ENCODE results near the gene TMEM132E. TPM values are rescaled to one million over a fixed set of nuclear protein-coding genes. Genes with fewer than 3 reads are reported as not detected.
A peak's percentile ranks its signal among the peaks of the same experiment; 100 is the strongest.

The TMEM132E gene
- total and polyA plus RNA-seq, 2 of the 8 experiments (the other 6 are each of a cell fraction or from before 2014, with no cell fraction given), result 0.45 to 0.60 TPM

- TF ChIP-seq SP4 (IDR thresholded peaks at IDR 0.05; ENCODE audit: low read length) (no peak), RNF2 (IDR thresholded peaks at IDR 0.05; ENCODE audit: borderline replicate concordance, low read depth, low read length, missing control alignments, poor library complexity, severe bottlenecking) (no peak), EP300 (IDR thresholded peaks at IDR 0.05; ENCODE audit: borderline replicate concordance in 1 of 2, low read depth in 2 of 2, low read length in 2 of 2) (no peak), TCF12 (IDR thresholded peaks at IDR 0.05; ENCODE audit: low read depth, low read length) (0 out of 2 replicates have a peak, but pooled peaks have one; percentile 15), POLR2A (IDR thresholded peaks at IDR 0.05; ENCODE audit: control extremely low read depth in 1 of 2, low read depth in 2 of 2, low read length in 2 of 2) (no peak), SP1 (IDR thresholded peaks at IDR 0.05; ENCODE audit: low read depth, low read length) (peak; percentile 62), GABPA (IDR thresholded peaks at IDR 0.05; ENCODE audit: borderline replicate concordance, insufficient read depth, low read length) (no peak), TAF1 (IDR thresholded peaks at IDR 0.05; ENCODE audit: low read depth, low read length) (no peak), MAFK (IDR thresholded peaks at IDR 0.05; ENCODE audit: low read depth, low read length) (no peak)
- H3K36me3 ChIP-seq (ENCODE audit: control insufficient read depth in 2 of 4, insufficient read depth in 4 of 4, low read length in 3 of 4), result no peaks in the 10 kb centered on the region
- ChIA-PET POLR2A (ENCODE audit: partially characterized antibody) (interaction anchor here (0.9 to 1.5 kb wide), 3 partner anchors 11 to 34 kb away, joined by 3 to 4 read pairs (median 3); no protein-coding TSS in a partner anchor), CTCF (ENCODE audit: partially characterized antibody) (interaction anchor here (0.8 to 2.7 kb wide), 8 partner anchors 10 to 287 kb away, joined by 3 to 9 read pairs (median 5); no protein-coding TSS in a partner anchor)
- H2BK20ac ChIP-seq (ENCODE audit: low read length), result peak overlapping the region; percentile 83; the same call in 1 of the 2 replicates
- no peak overlapping the region for H2AK5ac ChIP-seq (ENCODE audit: low read depth, low read length)
- H3K27me3 ChIP-seq (replicated peaks in 1 of 4; ENCODE audit: control insufficient read depth in 3 of 4, extremely low read depth in 1 of 4, insufficient read depth in 3 of 4, low read length in 3 of 4), result peaks cover 0 to 7% (median 2%) of the 10 kb centered on the region in 4 experiments; a peak in 4 of 7 replicates
- H3K23ac ChIP-seq (ENCODE audit: insufficient read length), result no peak overlapping the region
- no peak overlapping the region for H3K56ac ChIP-seq (replicated peaks; ENCODE audit: insufficient read length, low read depth, low read length)
- H3K27ac ChIP-seq (ENCODE audit: low read depth, low read length), result no peak overlapping the region
- no peak overlapping the region for H2BK15ac ChIP-seq (ENCODE audit: low read length)
- peak overlapping the region; percentile 48 for H4K91ac ChIP-seq (replicated peaks; ENCODE audit: insufficient read length, low read length)
- no peaks in the 10 kb centered on the region for H4K20me1 ChIP-seq (replicated peaks in 1 of 2; ENCODE audit: control insufficient read depth in 1 of 2, insufficient read depth in 2 of 2, low read length in 2 of 2)
- H3K9me3 ChIP-seq (ENCODE audit: insufficient read depth in 2 of 2, low read depth in 1 of 2, low read length in 1 of 2), result no peaks in the 10 kb centered on the region
- H3K79me1 ChIP-seq (ENCODE audit: low read depth, low read length), result no peaks in the 10 kb centered on the region
- no peak overlapping the region for H3K4ac ChIP-seq (replicated peaks; ENCODE audit: insufficient read length, low read depth, low read length)
- no peak for FAIRE-seq
- H2AFZ ChIP-seq (ENCODE audit: low read length), result 0 out of 2 replicates have a peak overlapping the region, but pooled peaks have one; percentile 7
- H3K4me1 ChIP-seq (replicated peaks in 1 of 4; ENCODE audit: control insufficient read depth in 3 of 4, insufficient read depth in 4 of 4, low read length in 3 of 4), result peaks cover 19 to 46% (median 33%) of the 10 kb centered on the region in 4 experiments
- H2BK120ac ChIP-seq (replicated peaks; ENCODE audit: low read depth, low read length), result no peak overlapping the region
- peak overlapping the region; percentile 91; the same call in 1 of the 2 replicates for H2BK12ac ChIP-seq (ENCODE audit: low read depth, low read length)
- no peak overlapping the region for H3K9ac ChIP-seq (replicated peaks in 1 of 4; ENCODE audit: extremely low read depth in 1 of 4, low read depth in 3 of 4, low read length in 3 of 4)
- peak overlapping the region; percentile 66; the same call in 1 of the 2 replicates for H2BK5ac ChIP-seq (ENCODE audit: low read depth, low read length)
- peak overlapping the region; percentile 81 for H3K18ac ChIP-seq (ENCODE audit: extremely low read depth, low read length)
- no peaks in the 10 kb centered on the region; the same call in 1 of the 2 replicates for H3K23me2 ChIP-seq (ENCODE audit: low read depth, low read length)
- peak overlapping the region in 1 of 4 experiments; percentile 25; a peak in 1 of 8 replicates for H3K4me3 ChIP-seq (ENCODE audit: extremely low read depth in 1 of 4, insufficient read depth in 2 of 4, low read depth in 3 of 4, low read length in 4 of 4)
- H3K4me2 ChIP-seq (ENCODE audit: insufficient read depth in 1 of 2, low read depth in 2 of 2, low read length in 2 of 2), result peak overlapping the region; percentile 12 to 60; a peak in 3 of 4 replicates
- 46% methylated on average over 3 of the region's 3 CpGs; no CpG with 5 or more reads in 1 of the 2 experiments for WGBS, 2 experiments (ENCODE audit: extremely low coverage in 1 of 2, insufficient coverage in 1 of 2, insufficient read length in 1 of 2, insufficient replicate concordance in 2 of 2, low coverage in 1 of 2, low lambda C conversion rate in 2 of 2, missing lambda C conversion rate in 1 of 2)
- H4K8ac ChIP-seq (ENCODE audit: extremely low read depth, insufficient read depth, low read length), result no peak overlapping the region
- no peaks in the 10 kb centered on the region for H3K79me2 ChIP-seq (ENCODE audit: control insufficient read depth in 1 of 2, insufficient read depth in 2 of 2, low read length in 2 of 2)
- no peak overlapping the region for H4K5ac ChIP-seq (ENCODE audit: insufficient read length, low read depth, low read length)
- DNase-seq (ENCODE audit: low read depth in 1 of 2, low spot score in 2 of 2), result no peak
- no peak overlapping the region for H3K14ac ChIP-seq (ENCODE audit: insufficient read length)
Observed at GRCh38 chr17:34616148-34616547, 36.8 kb downstream of the TMEM132E start.

Measured in H1 (cell line).